Measurements from ENCODE around the gene CCNI.
A peak's percentile ranks its signal among the peaks of the same experiment; 100 is the strongest.
"Not testable (repeated sequence)": the region's sequence is repeated elsewhere in the genome, so short reads cannot be mapped to it uniquely, and the experiment has no call there.

The CCNI gene, protein sequence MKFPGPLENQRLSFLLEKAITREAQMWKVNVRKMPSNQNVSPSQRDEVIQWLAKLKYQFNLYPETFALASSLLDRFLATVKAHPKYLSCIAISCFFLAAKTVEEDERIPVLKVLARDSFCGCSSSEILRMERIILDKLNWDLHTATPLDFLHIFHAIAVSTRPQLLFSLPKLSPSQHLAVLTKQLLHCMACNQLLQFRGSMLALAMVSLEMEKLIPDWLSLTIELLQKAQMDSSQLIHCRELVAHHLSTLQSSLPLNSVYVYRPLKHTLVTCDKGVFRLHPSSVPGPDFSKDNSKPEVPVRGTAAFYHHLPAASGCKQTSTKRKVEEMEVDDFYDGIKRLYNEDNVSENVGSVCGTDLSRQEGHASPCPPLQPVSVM

DNA sequence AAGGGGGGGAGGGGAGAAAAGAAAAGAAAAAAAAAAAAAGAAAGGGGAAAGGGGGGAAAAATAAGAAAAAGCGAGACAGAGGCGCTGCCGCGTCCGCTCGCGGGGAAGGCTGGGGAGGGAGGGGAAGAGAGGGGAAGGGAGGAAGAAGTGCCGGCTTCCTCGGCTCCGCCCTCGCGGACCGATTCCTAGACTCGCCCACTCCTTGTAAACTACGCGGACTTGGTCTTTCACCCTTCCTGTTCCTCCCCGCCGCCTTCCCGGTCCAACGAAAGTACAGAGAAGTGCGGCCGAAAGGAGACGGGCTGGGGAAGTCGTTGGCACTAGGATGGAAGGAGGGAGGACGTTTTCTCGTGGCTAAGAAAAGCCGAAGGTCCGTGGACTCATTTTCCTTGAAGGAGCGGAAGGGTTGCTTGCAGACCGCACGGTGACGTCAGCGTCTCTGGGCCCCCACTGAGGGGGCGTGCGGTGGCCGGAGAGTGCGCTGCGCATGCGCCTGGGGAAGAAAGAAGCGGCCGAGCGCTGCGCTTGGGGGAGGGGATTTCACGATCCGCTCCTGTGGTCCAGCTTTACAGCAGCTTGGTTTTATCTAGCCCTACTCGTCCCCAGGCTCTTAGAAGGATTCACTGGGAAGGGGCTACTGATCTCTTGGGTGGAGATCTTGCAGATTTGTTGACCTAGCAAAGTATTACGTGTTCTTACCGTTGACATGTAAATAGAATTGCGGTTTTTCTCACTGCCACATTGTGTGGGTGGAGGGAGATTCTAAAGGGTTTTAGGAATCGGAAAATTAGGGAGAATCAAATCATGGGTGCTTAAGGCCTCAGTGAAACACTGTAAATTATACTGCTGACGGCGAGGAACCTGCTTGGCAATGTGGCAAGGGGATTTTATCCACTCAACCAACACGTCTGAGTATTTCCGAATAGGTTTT, at the start of gene CCNI:
Gene CCNI (minus strand): TSS at position 121 of the 931 bp plus-strand sequence. CDS start 9,627 bp downstream, outside the sequence.
- peak; percentile 94 for DNase-seq

DNA sequence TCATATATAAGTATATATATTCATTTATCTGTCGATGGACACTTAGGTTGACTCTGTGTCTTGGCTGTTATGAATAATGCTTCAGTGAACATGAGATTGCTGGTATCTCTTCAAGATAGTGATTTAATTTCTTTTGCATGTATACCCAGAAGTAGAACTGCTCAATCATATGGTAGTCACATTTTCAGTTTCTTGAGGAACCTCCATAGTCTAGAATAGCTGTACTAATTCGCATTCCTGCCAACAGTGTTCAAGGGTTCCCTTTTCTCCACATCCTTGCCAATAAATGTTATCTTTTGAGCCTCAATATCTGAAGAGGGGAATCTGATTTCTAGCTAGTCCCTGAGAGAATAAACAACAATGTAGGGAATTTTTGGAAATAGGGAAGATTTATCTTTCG, 48.8 kb upstream of the CCNI start:
- DNase-seq: no peak

DNA sequence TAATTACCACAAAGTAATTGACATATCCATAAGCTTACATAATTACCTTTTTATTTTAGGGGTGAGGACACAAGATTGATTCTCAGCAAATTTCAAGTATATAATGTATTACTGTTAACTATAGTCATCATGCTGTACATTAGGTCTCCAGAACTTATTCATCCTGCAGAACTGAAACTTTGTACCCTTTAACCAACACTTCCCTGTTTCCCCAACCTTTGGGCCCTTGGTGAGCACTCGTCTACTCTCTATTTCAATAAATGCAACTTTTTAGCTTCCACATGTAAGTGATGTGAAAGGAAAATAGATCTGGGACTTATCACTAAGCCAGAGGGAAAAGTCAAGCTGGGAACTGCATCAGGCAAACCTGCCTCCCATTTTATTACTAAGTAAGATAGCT, 47.6 kb upstream of the CCNI start:
- DNase-seq: no peak

DNA sequence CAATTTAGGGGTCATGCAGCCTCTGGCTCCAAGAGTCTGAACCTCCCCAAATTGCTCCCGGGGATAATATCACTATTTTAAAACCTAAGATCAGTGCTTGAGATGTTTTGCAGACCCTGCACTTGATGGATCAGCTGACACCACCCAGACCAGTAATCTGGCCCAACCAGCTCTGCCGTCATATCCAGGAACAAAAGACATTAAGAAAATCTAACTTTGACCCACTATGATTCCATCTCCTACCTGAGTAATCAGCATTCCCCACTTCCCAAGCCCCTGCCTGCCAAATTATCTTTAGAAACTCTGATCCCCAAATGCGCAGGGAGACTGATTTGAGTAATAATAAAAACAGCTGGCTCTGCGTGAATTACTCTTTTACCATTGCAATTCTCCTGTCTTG, 46.9 kb upstream of the CCNI start:
- DNase-seq: no peak

DNA sequence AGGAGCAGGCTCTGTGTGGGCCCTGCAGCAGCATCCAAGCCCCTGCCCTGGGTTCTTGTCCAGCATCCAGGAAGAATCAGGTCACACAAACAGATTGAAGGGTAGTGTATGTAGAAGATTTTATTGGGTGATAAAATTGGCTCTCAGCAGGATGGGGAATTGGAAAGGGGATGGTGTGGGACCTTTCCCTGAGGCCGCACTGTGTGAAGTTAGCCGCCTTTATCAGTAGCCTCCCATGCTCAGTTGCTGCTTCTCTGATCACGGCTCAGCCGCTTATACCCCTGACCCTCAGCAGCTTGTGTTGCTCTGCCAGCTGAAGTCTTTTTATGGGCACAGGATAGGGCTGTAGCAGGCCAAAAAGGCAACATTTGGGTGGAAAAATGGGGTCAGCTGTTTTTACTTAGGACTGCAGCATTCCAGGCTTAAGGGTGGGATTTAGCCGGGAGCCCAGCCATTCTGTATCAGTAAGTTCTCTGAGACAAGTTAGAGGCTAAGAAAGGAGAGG, 46.0 kb upstream of the CCNI start:
- no peak for DNase-seq

DNA sequence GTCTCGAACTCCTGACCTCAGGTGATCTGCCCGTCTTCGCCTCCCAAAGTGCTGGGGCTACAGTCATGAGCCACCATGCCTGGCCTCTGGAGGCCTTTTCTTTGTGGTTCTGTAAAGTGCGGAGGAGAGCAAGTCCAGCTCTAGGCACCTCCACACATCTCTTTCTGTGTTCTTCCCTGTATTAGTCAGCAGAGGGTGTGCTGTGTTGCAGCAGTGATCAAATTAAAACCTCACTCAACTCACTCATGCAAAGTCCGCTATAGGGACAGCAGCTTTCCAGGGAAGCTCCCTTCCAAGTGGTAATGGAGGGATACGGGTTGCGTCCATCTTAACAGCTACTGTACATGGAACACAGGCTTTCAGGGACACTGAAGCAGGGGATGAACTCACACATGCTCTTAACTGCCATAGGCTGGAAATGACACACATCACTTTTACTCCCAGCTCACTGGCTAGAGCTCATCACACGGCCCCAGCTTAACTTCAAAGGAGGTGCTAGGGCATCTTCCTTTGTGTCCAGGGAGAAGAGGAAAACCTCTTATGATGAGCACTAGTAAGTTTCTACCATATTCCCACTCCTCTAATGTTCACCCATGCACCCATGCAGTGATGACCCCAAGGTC, 45.2 kb upstream of the CCNI start:
- DNase-seq: no peak

DNA sequence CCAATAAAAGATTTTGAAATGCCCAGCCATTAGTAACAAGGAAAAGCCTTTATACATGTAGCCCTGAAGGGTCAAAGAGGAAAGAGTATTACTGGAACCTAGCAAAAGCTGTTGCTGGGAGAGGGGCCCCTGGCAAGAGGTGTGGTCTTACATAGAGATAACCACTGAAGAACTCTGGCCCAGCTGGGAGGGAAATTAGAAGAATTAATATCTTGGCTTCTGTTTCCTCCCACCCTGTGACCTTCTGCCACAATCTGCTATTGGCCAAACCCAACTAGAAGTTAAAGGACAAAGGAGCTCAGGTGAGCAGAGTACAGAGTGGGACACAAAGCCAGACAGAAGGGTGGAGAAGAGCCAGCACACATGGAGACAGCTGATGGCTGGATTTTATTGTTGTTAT, 41.9 kb upstream of the CCNI start:
- no peak for DNase-seq

DNA sequence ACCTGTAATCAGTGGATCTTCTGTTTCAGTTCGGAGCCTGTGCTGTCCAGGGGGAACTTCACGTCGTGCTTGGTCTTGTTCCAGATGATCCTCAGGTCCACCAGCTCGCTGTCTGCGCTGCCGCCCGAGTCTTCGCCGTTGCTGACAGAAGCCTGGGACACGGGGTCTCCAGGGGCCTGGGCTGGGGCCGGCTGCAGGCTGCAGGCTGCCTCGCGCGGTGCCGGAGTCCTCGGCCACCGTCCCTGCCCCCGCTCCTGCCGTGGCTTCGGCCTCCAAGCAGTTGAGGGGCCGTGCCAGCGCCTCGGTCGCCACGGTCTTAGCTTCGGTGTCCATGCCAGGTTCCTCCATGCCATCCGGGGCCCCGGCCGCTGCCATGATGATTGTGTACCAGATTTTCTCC, 37.3 kb upstream of the CCNI start:
- DNase-seq: no peak

DNA sequence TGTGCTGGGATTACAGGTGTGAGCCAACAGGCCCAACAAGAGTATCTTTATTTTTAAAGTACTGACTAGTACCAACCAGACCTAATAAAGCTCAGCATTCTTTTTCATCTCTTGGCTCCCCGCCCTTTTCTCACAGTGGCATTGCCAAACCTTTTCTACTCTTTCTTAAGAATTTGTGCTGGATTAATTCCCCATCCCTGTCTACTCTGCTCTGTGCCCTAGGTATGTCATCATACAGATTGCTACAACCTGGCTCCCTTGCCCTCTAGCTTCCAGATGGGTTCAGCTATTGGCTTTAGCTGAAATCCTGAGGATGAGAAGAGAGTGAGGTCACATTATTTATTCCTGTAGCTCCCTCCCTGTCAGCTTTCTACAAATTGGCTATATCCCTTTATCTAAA, 34.9 kb upstream of the CCNI start:
- DNase-seq: no peak

DNA sequence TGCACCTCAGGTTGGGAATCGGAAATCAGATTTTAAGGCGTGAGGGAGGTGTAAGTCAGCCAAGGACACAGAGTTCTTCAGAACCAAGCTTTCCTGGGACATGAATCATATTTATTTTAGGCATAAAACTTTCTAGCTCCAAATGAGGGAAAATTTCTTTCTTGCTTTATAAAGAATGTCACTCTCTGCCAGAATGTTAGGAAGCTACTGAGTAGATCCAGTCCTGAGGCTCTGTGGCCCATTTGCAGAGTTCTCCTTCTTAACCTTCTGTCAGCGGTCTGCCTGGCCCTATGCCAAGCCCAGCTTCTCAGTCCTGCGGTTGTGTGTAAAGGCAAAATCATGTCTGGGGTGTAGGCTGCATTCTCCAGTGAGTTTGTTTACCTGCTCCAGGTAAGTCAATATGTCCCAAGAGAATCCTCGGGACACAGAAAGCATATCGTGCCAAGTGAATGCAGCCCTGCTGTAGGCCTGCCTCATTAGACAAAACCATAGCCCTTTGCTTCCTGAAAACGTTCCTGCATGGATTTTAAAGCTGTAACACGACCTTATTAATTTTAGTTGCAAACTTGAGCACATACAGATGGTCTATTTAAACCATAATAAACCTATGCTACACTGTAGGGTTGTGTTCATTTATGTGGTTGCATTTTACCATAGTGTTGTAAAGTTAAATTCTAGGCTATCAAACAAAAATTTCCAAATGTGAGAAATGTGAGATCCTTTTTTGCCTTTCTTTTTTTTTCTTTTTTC, 29.2 kb upstream of the CCNI start:
- no peak for DNase-seq

DNA sequence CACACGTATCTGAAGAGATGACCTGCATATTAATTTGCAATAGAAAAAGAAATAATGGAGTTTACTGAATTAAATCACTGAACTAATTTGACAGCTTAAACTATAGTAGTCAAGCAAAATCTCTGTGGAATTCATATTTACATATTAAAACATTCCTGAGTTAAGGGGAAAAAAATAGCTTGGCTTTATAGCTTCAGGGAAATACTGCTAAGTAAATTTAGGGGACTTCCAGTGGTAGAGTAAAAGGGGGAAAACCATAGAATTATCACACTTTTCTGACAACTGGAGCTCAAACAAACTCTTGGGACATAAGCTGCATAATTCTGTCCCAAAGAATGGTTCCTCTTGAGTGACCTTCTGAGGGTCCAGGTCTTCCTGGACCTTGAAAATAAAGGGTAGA, 28.6 kb upstream of the CCNI start:
- DNase-seq: no peak

DNA sequence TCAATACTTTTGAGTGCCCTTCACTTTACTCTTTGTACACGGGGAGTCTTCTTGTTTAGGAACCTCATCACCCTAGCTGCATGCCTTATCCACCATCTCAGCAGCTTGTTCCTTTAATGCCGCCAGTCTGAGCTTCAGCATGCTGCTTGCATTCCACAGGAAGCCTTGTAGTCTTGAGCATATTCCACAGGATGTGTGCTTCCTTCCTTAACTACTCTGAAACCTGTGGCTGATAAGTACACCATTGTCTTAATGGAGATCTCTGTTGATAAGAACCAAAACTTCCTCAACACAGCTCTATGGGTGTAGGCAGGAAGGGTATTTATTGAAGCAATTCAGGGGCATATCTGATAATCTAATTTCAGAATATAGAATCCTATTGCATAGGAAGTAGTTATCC, 24.4 kb upstream of the CCNI start:
- DNase-seq: no peak

DNA sequence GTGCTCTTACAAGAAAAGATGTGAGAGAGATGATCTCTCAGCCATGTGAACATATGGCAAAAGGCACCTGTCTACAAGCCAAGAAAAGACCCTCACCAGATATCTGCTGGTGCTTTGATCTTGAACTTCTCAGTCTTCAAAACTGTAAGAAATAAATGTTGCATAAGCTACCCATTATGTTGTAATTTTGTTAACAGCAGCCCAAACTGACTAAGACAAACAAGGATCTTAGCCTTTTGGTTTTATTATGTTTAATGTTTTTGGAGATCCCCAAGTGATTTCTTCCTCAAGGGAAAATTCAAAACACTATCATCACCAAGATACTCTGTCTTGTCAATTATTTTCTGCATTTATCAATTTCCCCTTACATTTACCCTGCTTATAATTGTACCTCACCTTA, 21.8 kb upstream of the CCNI start:
- no peak for DNase-seq

DNA sequence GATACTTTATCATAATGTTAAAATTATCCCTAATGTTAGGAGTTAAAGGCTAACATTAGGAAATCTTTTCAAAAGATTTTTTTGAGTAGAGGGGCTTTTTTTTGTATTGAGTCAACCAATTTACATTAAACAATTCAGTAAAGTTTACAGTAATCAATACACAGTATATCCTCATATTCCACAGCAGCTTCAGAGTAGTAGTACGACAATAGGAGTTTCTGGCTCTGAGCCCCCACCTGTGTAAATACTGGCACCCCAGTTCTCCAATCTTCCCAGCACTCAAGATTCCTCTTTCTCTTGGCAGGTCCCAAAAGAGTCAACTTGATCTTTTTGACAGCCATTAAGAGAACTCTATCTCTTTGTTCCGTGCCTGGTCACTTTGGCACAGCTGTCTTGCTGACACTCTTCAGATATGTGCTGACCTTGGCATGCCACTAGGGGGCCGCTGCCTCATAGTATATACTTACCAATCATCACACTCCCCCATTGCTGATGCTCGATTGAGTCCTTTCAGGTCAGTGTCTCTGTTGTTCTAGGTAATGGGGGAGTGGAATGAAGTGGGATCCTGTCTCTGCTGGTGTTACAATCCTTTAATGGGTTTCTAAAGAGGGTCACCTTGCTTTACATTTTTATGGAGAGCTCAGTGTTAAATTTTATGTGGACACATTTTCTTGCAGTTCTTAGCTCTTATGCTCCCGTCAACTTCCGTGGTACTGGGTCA, 19.5 kb upstream of the CCNI start:
- DNase-seq: peak; percentile 79

DNA sequence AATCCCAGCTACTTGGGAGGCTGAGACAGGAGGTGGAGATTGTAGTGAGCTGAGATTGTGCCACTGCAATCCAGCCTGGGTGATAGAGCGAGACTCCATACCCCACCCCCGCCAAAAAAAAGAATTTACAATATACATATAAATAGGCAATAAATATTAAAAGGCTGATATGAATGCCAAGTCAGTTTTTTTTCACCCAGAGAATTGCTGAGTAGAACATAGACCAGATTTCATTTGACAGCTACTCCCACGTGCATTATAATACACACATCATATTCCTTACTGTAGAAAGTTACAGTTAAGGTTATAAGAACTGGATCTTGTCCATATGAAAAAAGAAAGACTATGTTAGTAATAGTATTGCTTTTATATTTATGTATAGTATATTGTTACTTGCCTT, 18.7 kb upstream of the CCNI start:
- DNase-seq: no peak

DNA sequence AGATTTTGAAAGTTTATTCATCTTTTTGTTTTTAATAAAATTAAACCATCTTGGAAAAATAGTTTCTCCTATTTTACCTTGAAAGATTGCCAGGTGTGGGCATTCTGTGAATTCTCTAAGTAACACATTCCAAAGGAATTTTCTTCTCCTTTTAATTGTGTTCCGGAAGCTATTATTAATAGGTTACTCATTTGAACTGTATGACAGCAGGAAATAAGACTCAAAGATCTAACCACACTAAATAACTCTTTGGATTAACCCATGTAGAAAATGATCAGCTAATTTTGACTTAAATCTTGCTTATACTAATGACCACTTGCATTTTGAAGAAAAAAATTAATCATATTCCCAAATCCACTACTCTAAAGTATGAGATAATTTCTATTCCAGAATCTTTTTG, 17.6 kb upstream of the CCNI start:
- DNase-seq: no peak

DNA sequence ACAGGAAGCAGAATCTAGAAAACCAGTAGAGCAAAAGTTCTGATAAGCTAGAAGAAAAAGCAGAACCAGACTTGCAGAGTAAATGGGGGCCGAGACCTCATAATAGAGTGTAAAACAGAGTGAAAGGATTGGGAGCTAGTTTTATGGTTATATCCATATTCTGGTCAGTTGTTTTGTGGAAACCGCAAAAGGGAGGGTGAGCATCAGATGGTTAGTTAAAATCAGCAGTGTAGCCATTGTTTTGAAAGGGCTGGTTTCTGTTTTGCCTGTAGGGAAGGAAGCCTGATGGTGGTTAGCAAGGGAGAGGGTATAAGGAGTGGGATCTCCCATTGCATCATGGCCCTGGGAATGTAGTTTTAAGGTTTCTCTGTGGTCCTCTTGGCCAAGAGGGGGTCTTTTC, 17.2 kb upstream of the CCNI start:
- no peak for DNase-seq

DNA sequence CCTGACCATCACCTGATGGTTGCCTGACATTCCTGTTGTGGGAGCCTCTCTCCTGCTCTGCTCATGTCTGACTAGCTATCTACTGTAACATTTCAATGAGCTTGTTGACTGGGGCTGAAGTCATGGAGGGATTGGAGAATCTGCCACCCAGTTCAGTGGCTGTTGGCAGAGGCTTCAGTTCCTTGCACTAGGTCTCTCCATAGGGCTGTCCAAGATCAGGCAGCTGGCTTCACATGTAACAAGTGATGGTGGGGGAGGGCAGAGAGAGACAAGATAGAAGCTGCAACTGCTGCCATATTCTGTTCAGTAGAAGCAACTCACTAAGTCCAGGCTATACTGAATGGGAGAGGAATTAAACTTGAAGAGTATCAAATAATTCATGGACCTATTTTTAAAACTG, 14.1 kb upstream of the CCNI start:
- no peak for DNase-seq

DNA sequence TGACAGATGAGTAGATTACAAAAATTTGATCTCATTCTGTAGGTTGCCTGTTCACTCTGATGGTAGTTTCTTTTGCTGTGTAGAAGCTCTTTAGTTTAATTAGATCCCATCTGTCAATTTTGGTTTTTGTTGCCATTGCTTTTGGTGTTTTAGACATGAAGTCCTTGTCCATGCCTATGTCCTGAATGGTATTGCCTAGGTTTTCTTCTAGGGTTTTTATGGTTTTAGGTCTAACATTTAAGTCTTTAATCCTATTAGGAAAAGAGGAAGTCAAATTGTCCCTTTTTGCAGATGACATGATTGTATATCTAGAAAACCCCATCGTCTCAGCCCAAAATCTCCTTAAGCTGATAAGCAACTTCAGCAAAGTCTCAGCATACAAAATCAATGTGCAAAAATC, 11.2 kb upstream of the CCNI start:
- not testable (repeated sequence) for DNase-seq

DNA sequence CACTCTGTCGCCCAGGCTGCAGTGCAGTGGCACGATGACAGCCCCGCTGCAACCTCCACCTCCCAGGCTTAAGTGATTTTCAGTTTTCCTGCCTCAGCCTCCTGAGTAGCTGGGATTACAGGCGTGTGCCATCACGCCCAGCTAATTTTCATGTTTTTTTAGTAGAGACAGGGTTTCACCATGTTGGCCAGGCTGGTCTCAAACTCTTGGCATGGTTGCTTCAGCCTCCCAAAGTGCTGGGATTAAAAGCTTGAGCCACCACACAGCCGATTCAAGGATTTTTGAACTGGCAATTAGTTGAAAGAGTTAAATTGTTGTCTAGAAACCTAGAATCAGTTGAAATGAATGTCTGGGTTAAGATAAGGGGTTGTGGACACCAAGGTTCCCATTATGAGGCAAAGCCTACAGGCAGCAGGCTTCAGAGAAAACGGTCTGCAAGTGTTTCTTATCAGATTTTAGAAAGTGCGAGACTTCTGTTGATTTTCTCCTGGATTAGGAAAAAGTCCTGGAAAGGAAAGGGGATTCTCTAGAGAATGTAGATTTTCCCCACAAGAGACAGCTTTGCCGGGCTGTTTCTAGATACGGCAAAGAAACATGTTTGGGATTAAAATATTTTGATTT, 8.3 kb upstream of the CCNI start:
- DNase-seq: no peak

DNA sequence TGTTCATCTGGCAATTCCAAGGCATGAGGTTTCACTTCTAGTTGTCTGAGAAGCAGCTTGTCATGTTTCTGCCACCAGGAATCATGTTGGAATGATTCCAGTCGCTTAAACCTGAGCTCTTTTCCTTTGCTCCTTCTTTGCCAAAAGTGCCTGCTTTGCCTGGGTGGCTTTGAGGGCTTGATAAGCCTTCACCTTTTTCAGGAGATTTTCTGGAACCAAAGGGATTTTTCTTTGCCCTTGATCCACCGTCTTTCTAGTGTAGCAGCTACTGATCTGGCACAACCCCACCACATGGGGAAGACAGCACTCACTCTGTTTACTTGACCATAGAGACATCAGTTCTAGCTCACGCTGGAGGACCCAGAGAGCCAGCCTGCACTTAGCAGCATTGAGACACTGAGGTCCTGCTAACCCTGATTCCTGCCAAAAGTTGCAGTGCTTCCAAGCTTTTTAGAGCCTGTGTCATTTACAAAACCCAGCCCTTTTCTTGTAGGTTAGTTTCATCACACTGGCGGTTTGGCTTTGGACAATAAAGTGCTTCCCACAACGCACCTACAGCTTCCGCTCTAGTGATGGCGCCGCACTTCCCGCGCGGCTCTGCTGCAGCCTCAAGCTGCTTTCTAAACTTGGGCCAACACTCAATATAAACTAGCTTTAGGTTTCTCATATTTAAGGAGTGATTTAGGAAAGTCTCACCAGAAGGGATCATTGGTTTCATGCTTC, 7.3 kb upstream of the CCNI start:
- DNase-seq: no peak
